Upper lobe of left lung (tissue), 6 donors: ENCODE measurements around the gene PNPLA1. TPM values are rescaled to one million over a fixed set of nuclear protein-coding genes. Genes with fewer than 3 reads are reported as not detected.
A peak's percentile ranks its signal among the peaks of the same experiment; 100 is the strongest.

Experiments
- ATAC-seq, 2 donors: fragments of 200-7000 bp; cut with Tn5 transposase; one replicate each; pipeline ENCODE4 v1.9.1; 2022; ENCODE audit warnings: mild to moderate bottlenecking in 2 of 2, moderate library complexity in 2 of 2; ENCODE audit not compliant: low FRiP score in 2 of 2
- DNase-seq, 2 donors: peaks; one replicate each; pipeline ENCODE4 v3.0.0-alpha.2; 2019 to 2020
- H3K27ac ChIP-seq, 4 donors: fragments of 200-600 bp; sonication (generic); one replicate each; pipeline ENCODE4 v1.5.1; 2016 to 2019
- H3K27me3 ChIP-seq, 4 donors: fragments of 200-600 bp; sonication (generic); one replicate each; pipeline ENCODE4 v1.5.1; 2017 to 2019
- H3K36me3 ChIP-seq, 4 donors: fragments of 200-600 bp; sonication (generic); one replicate each; pipeline ENCODE4 v1.5.1; 2016 to 2019
- H3K4me1 ChIP-seq, 4 donors: fragments of 200-600 bp; sonication (generic); one replicate each; pipeline ENCODE4 v1.5.1; 2018 to 2019
- H3K4me3 ChIP-seq, 4 donors: fragments of 200-600 bp; sonication (generic); one replicate each; pipeline ENCODE4 v1.5.1; 2017 to 2019; ENCODE audit warnings: mild to moderate bottlenecking in 2 of 4, moderate library complexity in 1 of 4
- H3K9me3 ChIP-seq, 4 donors: fragments of 200-600 bp; sonication (generic); one replicate each; pipeline ENCODE4 v1.5.1; 2018 to 2019
- CTCF ChIP-seq, 6 experiments: fragments of 450-650 bp in 4 of 6; fragments of 200-600 bp in 2 of 6; sonication (generic) in 2 of 6; IDR thresholded peaks; one replicate each; pipeline ENCODE4 v1.5.1; 2016 to 2019; ENCODE audit warnings: antibody characterized with exemption in 6 of 6
- EP300 ChIP-seq, 4 donors: sonication (generic); formaldehyde crosslinking; IDR thresholded peaks; one replicate each; pipeline ENCODE4 v1.5.1; 2017; ENCODE audit warnings: antibody characterized with exemption in 4 of 4, control low read depth in 2 of 4
- POLR2A ChIP-seq, 4 donors: fragments of 450-650 bp; IDR thresholded peaks; one replicate each; pipeline ENCODE4 v1.5.1; 2016 to 2017; ENCODE audit warnings: antibody characterized with exemption in 4 of 4, mild to moderate bottlenecking in 2 of 4
- POLR2AphosphoS5 ChIP-seq, 2 donors: sonication (generic); formaldehyde crosslinking; IDR thresholded peaks; one replicate each; pipeline ENCODE4 v1.5.1; 2017; ENCODE audit warnings: antibody characterized with exemption in 2 of 2
- WGBS, 2 donors: methylation state at CpG; one replicate each; pipeline ENCODE4 v1.1.5; 2017 to 2018; 5-methylcytosine and 5-hydroxymethylcytosine counted together
- total RNA-seq, 6 donors: library from RNA; depleted of rRNA in 4 of 6; stranded (reverse); fragments of >200 nt in 4 of 6; gene quantifications; one replicate each; pipeline versions ENCODE4 v1.1.0 to v1.2.1, GENCODE V29; 2016 to 2021
- donor health status: DM: no; HTN: no; CAD: no; lungs with moderate emphysema.
- donor health status: DM: no; HTN: yes; CAD: no; lungs with severe emphysema.

The PNPLA1 gene
- total RNA-seq, 6 donors from 2014 or later = 0.14 to 0.61 (median 0.30) TPM; not detected in 3

DNA sequence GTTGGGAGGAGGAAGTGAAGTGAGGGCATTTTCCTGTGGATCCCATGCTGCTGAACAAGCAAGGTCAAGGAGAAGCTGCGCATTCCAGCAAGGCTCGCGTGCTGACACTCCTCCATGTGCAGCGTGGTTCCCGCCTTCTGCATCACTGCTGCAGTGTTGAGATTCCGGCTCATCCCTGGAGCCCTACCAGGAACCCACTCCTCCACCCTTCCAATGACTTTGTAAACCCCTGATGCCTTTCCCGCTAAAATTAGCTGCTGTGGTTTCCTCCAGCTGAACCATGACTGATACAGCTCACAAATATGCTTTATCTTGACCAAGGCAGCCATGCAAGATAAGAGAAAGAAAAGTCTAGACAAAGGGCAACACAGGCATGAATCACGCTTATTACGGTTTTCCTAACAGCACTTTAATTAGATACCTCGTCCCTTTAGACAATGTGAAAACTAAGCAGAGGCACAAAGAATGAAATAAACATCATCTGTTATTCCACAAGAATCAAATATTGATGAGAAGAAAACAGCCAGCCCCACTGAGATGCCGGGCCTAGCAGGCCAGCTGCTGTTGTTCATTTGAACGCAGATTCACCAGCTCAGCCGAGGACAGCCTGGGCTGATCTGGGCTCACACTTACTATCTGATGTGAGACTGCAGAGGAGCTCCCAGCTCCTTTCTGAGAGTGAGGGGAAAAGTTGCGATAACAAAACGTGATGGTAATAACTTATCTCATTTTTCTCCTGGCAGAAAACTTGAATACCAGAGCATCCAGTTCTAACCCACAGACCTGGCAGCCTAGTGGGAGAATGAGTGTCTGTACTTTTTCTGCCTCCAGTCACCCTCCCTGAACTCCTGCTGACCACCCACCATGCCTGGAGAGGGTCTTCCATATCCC, 81.1 kb downstream of the PNPLA1 start:
- TF ChIP-seq CTCF (IDR thresholded peaks at IDR 0.05) (no peak), EP300 (IDR thresholded peaks at IDR 0.05) (peak in 1 of 4 donors; percentile 69), POLR2A (IDR thresholded peaks at IDR 0.05) (no peak), POLR2AphosphoS5 (IDR thresholded peaks at IDR 0.05) (peak; percentile 19 to 58)
- peaks cover 0 to 11% (median 5%) of the 10 kb centered on the region in 4 donors for H3K4me1 ChIP-seq
- no peak overlapping the region for H3K4me3 ChIP-seq
- ATAC-seq = peak; percentile 68 to 88
- no peaks in the 10 kb centered on the region for H3K36me3 ChIP-seq
- DNase-seq = no peak
- H3K27me3 ChIP-seq = no peaks in the 10 kb centered on the region
- WGBS, 2 donors = 61 to 63% methylated on average over 9 to 15 of the region's 15 CpGs
- H3K27ac ChIP-seq = peak overlapping the region in 1 of 4 donors; percentile 22
- H3K9me3 ChIP-seq = no peaks in the 10 kb centered on the region

GRCh38 chr6:36352477-36353157, 82.8 kb downstream of the PNPLA1 start:
- Histone ChIP-seq H3K4me1 (peaks cover 0 to 11% (median 5%) of the 10 kb centered on the region in 4 donors), H3K27ac (no peak overlapping the region), H3K36me3 (no peaks in the 10 kb centered on the region), H3K27me3 (no peaks in the 10 kb centered on the region), H3K4me3 (no peak overlapping the region), H3K9me3 (no peaks in the 10 kb centered on the region)
- 92 to 94% methylated on average over 8 of the region's 8 CpGs for WGBS, 2 donors
- DNase-seq = no peak
- TF ChIP-seq CTCF (IDR thresholded peaks at IDR 0.05) = no peak
- TF ChIP-seq EP300 (IDR thresholded peaks at IDR 0.05) = no peak
- TF ChIP-seq POLR2A (IDR thresholded peaks at IDR 0.05) = no peak
- TF ChIP-seq POLR2AphosphoS5 (IDR thresholded peaks at IDR 0.05) = no peak
- no peak for ATAC-seq

- TF ChIP-seq POLR2AphosphoS5 (IDR thresholded peaks at IDR 0.05) (no peak), CTCF (IDR thresholded peaks at IDR 0.05) (no peak), EP300 (IDR thresholded peaks at IDR 0.05) (no peak), POLR2A (IDR thresholded peaks at IDR 0.05) (no peak)
- no peak for DNase-seq
- 73 to 84% methylated on average over 4 of the region's 4 CpGs for WGBS, 2 donors
- Histone ChIP-seq H3K4me1 (peaks cover 5 to 11% (median 8%) of the 10 kb centered on the region in 4 donors), H3K36me3 (no peaks in the 10 kb centered on the region), H3K27me3 (no peaks in the 10 kb centered on the region), H3K27ac (no peak overlapping the region), H3K9me3 (no peaks in the 10 kb centered on the region), H3K4me3 (no peak overlapping the region)
- ATAC-seq = no peak
Observed at GRCh38 chr6:36353411-36353915, 83.6 kb downstream of the PNPLA1 start.

DNA sequence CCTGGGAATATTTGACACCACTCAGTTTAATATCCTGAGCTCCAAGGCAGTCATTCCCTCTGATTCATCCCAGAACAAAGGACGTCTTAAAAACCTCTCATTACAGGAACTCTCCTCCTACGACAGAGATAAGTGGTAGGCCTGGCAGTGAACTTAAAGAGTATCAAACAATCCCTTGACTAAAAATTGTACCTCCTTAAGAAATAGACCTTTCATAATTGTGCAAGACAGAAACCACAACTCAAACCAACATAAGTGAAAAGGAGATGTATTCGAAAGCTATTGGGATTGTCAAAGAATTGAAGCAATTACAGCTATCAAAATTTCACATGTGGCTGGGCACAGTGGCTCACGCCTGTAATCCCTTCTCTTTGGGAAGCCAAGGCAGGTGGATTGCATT, 86.0 kb downstream of the PNPLA1 start:
- WGBS, 2 donors = 48 to 67% methylated on average over 4 of the region's 4 CpGs
- H3K36me3 ChIP-seq = no peaks in the 10 kb centered on the region
- H3K9me3 ChIP-seq = no peaks in the 10 kb centered on the region
- no peak for ATAC-seq
- no peaks in the 10 kb centered on the region for H3K27me3 ChIP-seq
- DNase-seq = no peak
- no peak for TF ChIP-seq POLR2A (IDR thresholded peaks at IDR 0.05)
- TF ChIP-seq POLR2AphosphoS5 (IDR thresholded peaks at IDR 0.05) = no peak
- no peak for TF ChIP-seq EP300 (IDR thresholded peaks at IDR 0.05)
- no peak for TF ChIP-seq CTCF (IDR thresholded peaks at IDR 0.05)
- H3K4me3 ChIP-seq = no peak overlapping the region
- peaks cover 9 to 24% (median 20%) of the 10 kb centered on the region in 4 donors for H3K4me1 ChIP-seq
- no peak overlapping the region for H3K27ac ChIP-seq
